Measurements from ENCODE around the gene SAE1. TPM values are rescaled to one million over a fixed set of nuclear protein-coding genes. Genes with fewer than 3 reads are reported as not detected.

The SAE1 gene
- total RNA-seq, 1 experiment from 2014 or later = 234 TPM

DNA sequence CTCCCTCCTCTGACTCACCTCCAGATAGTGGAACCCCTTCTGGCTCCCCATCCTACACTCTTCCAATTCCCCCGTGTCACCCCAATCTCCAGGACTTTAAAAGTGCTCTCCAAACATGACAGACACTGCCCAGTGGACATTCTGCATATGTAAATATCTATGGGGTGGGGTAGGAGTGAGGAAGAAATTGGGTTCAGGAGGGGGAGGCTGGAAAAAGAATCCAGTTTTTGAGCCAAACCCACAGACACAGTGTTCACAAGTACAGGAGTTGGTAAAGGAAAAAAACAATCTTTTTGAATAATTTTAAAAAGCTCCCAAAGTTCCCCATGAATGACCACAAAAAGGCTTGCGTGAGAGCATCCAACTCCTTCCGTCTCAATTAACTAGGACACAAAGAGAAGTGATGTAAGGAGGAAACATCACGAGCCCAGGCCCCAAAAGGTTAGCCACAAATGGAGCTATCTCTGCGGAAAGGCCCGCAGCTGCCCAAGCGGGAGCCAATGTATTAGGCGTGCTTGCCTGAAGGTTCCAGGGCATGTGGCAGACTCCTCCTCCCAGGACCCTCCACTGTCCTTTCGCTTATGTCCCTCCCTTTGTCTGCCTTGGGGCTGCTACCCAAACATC is 35.0 kb upstream of the SAE1 start:
- Histone ChIP-seq H3K4ac (ENCODE audit: low read depth, low read length) (no peak overlapping the region), H2BK5ac (ENCODE audit: insufficient read length, low read length) (no peak overlapping the region), H4K20me1 (ENCODE audit: control insufficient read depth, insufficient read depth, insufficient read length) (no peaks in the 10 kb centered on the region), H3T11ph (ENCODE audit: low read length) (no peak overlapping the region), H3K79me1 (ENCODE audit: insufficient read depth, low read depth, low read length, poor library complexity, severe bottlenecking) (peaks cover 10% of the 10 kb centered on the region), H3K18ac (ENCODE audit: insufficient read length, low read depth, low read length) (no peak overlapping the region), H3K79me2 (ENCODE audit: insufficient read depth, low read length) (peaks cover 9% of the 10 kb centered on the region; the same call in 1 of the 2 replicates), H2AFZ (ENCODE audit: low read length) (no peak overlapping the region), H2AK5ac (ENCODE audit: insufficient read length, low read length) (no peak overlapping the region), H4K8ac (replicated peaks; ENCODE audit: insufficient read length, low read depth, low read length) (no peak overlapping the region), H3K27ac (ENCODE audit: insufficient read length, low read depth, low read length) (no peak overlapping the region), H2BK120ac (ENCODE audit: low read depth, low read length, poor library complexity, severe bottlenecking) (no peak overlapping the region), H3K23ac (ENCODE audit: insufficient read length, low read depth, low read length) (no peak overlapping the region), H3K9me3 (ENCODE audit: control insufficient read depth, low read depth, low read length) (no peaks in the 10 kb centered on the region), H3K9ac (ENCODE audit: extremely low read depth, insufficient read length, low read length) (no peak overlapping the region), H3K4me1 (ENCODE audit: insufficient read depth, low read length) (peaks cover 2% of the 10 kb centered on the region; the same call in 1 of the 2 replicates), H4K91ac (ENCODE audit: insufficient read length, low read depth, low read length) (no peak overlapping the region), H2BK12ac (ENCODE audit: insufficient read length, low read depth, low read length) (no peak overlapping the region), H3K56ac (ENCODE audit: insufficient read length, low read depth, low read length) (no peak overlapping the region), H4K5ac (ENCODE audit: insufficient read length, low read depth, low read length) (no peak overlapping the region), H2BK15ac (ENCODE audit: low read depth, low read length) (no peak overlapping the region), H3K4me2 (ENCODE audit: insufficient read depth, insufficient read length, low read length) (no peak overlapping the region), H2BK20ac (ENCODE audit: low read depth, low read length, poor library complexity, severe bottlenecking) (no peak overlapping the region), H3K27me3 (ENCODE audit: insufficient read depth, low read length) (no peaks in the 10 kb centered on the region), H3K14ac (ENCODE audit: insufficient read depth, low read length) (no peak overlapping the region), H3K23me2 (ENCODE audit: insufficient read length, low read depth, low read length, poor library complexity, severe bottlenecking) (no peaks in the 10 kb centered on the region)
- Mint-ChIP-seq H3K36me3 (ENCODE audit: insufficient read depth in 1 of 3, low read depth in 3 of 3) (peaks cover 26 to 51% (median 42%) of the 10 kb centered on the region in 3 experiments), H3K4me1 (peaks cover 39 to 51% of the 10 kb centered on the region in 2 experiments), H3K27ac (peak overlapping the region; percentile 45 to 96 (median 90); a peak in 6 of 7 replicates), H3K4me3 (no peak overlapping the region), H3K27me3 (ENCODE audit: low read depth) (no peaks in the 10 kb centered on the region), H3K9me3 (no peaks in the 10 kb centered on the region)
- no peak for DNase-seq
- TF ChIP-seq, protein P1, sequence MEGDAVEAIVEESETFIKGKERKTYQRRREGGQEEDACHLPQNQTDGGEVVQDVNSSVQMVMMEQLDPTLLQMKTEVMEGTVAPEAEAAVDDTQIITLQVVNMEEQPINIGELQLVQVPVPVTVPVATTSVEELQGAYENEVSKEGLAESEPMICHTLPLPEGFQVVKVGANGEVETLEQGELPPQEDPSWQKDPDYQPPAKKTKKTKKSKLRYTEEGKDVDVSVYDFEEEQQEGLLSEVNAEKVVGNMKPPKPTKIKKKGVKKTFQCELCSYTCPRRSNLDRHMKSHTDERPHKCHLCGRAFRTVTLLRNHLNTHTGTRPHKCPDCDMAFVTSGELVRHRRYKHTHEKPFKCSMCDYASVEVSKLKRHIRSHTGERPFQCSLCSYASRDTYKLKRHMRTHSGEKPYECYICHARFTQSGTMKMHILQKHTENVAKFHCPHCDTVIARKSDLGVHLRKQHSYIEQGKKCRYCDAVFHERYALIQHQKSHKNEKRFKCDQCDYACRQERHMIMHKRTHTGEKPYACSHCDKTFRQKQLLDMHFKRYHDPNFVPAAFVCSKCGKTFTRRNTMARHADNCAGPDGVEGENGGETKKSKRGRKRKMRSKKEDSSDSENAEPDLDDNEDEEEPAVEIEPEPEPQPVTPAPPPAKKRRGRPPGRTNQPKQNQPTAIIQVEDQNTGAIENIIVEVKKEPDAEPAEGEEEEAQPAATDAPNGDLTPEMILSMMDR (conservative IDR thresholded peaks at IDR 0.05) = no peak
- WGBS (ENCODE audit: extremely low coverage, insufficient read length, low lambda C conversion rate) = no CpG with 5 or more reads among the region's 9 CpGs

All from H9 (cell line).